ENCODE data around the gene PCDHA8. TPM values are rescaled to one million over a fixed set of nuclear protein-coding genes. Genes with fewer than 3 reads are reported as not detected.
A peak's percentile ranks its signal among the peaks of the same experiment; 100 is the strongest.
"Not testable (repeated sequence)": the region's sequence is repeated elsewhere in the genome, so short reads cannot be mapped to it uniquely, and the experiment has no call there.

Gene PCDHA8
- total and polyA plus RNA-seq, 4 donors = 0.63 to 4.3 (median 1.6) TPM

DNA sequence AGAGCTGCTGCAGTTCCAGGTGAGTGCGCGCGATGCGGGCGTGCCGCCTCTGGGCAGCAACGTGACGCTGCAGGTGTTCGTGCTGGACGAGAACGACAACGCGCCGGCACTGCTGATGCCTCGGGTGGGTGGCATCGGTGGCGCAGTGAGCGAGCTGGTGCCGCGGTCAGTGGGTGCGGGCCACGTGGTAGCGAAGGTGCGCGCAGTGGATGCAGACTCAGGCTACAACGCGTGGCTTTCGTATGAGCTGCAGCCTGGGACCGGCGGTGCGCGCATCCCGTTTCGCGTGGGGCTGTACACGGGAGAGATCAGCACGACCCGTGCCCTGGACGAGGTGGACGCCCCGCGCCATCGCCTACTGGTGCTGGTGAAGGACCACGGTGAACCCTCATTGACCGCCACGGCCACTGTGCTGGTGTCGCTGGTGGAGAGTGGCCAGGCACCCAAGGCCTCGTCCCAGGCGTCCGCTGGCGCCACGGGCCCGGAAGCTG, 38.2 kb upstream of the PCDHA8 start:
- DNase-seq (ENCODE audit: low read depth in 4 of 6, low spot score in 6 of 6) = no peak
- Histone ChIP-seq H3K9me3 (ENCODE audit: control insufficient read depth, insufficient read depth, low read length) (peaks cover 15% of the 10 kb centered on the region), H3K36me3 (ENCODE audit: control insufficient read depth, insufficient read depth, low read length) (peaks cover 8% of the 10 kb centered on the region), H3K27me3 (ENCODE audit: control insufficient read depth, insufficient read depth, low read length) (no peaks in the 10 kb centered on the region), H3K4me1 (ENCODE audit: control insufficient read depth, insufficient read depth, low read length) (no peaks in the 10 kb centered on the region), H3K27ac (ENCODE audit: low read depth, low read length) (no peak overlapping the region), H3K4me3 (ENCODE audit: low read depth, low read length) (no peak overlapping the region)
- 34% methylated on average over 53 of the region's 53 CpGs for WGBS (ENCODE audit: insufficient coverage)

DNA sequence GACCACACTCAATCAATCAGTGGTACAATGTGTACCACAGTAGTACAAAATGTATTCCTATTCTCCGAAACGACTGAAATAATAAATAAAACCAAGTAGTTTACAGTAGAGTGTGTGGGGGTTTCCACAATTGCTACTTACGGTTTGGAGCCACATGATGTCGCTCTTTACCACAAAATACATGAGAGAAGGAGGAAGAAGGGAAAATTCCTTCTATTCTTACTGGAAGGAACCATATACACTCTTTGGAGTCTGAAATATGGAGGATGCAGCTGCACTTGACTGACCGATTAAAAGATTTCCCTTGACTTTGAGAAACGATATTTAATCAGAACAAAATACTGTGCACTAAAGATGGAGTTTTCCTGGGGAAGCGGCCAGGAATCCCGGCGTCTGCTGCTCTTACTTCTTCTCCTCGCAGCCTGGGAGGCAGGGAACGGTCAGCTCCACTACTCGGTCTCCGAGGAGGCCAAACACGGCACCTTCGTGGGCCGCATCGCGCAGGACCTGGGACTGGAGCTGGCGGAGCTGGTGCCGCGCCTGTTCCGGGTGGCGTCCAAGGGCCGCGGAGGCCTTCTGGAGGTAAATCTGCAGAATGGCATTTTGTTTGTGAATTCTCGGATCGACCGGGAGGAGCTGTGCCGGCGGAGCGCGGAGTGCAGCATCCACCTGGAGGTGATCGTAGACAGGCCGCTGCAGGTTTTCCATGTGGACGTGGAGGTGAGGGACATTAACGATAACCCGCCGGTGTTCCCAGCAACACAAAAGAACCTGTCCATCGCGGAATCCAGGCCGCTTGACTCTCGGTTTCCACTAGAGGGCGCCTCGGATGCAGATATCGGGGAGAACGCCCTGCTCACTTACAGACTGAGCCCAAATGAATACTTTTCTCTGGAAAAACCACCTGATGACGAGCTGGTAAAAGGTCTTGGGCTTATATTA, 33.9 kb upstream of the PCDHA8 start, which contains the start of gene PCDHA4:
Gene PCDHA4 (plus strand): TSS at position 235 of the 942 bp plus-strand sequence.
- Histone ChIP-seq H3K27me3 (ENCODE audit: control insufficient read depth, insufficient read depth, low read length) (no peaks in the 10 kb centered on the region), H3K27ac (ENCODE audit: low read depth, low read length) (no peak within 1 kb of the TSS), H3K36me3 (ENCODE audit: control insufficient read depth, insufficient read depth, low read length) (peaks cover 19% of the 10 kb centered on the region), H3K4me3 (ENCODE audit: low read depth, low read length) (no peak within 1 kb of the TSS), H3K9me3 (ENCODE audit: control insufficient read depth, insufficient read depth, low read length) (peaks cover 17% of the 10 kb centered on the region), H3K4me1 (ENCODE audit: control insufficient read depth, insufficient read depth, low read length) (no peaks in the 10 kb centered on the region)
- peak in 2 of 6 donors; percentile 59 to 70 for DNase-seq (ENCODE audit: low read depth in 4 of 6, low spot score in 6 of 6)
- 18% methylated on average over 42 of the region's 47 CpGs for whole genome bisulfite sequencing (ENCODE audit: insufficient coverage)

DNA sequence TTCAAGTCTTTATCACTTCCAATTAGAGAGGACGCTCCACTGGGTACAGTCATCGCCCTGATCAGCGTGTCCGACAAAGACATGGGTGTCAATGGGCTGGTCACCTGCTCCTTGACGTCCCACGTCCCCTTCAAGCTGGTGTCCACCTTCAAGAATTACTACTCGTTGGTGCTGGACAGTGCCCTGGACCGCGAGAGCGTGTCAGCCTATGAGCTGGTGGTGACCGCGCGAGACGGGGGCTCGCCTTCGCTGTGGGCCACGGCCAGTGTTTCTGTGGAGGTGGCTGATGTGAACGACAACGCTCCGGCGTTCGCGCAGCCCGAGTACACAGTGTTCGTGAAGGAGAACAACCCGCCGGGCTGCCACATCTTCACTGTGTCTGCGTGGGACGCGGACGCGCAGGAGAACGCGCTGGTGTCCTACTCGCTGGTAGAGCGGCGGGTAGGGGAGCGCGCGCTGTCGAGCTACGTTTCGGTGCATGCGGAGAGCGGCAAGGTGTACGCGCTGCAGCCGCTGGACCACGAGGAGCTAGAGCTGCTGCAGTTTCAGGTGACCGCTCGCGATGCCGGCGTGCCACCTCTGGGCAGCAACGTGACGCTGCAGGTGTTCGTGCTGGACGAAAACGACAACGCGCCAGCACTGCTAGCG, 32.6 kb upstream of the PCDHA8 start:
- 53% methylated on average over 62 of the region's 62 CpGs for WGBS (ENCODE audit: insufficient coverage)
- DNase-seq (ENCODE audit: low read depth in 4 of 6, low spot score in 6 of 6); H3K27me3 ChIP-seq (ENCODE audit: control insufficient read depth, insufficient read depth, low read length); H3K4me1 ChIP-seq (ENCODE audit: control insufficient read depth, insufficient read depth, low read length); H3K27ac ChIP-seq (ENCODE audit: low read depth, low read length); H3K4me3 ChIP-seq (ENCODE audit: low read depth, low read length): not testable (repeated sequence)
- H3K9me3 ChIP-seq (ENCODE audit: control insufficient read depth, insufficient read depth, low read length) = peaks cover 12% of the 10 kb centered on the region
- peaks cover 11% of the 10 kb centered on the region for H3K36me3 ChIP-seq (ENCODE audit: control insufficient read depth, insufficient read depth, low read length)

DNA sequence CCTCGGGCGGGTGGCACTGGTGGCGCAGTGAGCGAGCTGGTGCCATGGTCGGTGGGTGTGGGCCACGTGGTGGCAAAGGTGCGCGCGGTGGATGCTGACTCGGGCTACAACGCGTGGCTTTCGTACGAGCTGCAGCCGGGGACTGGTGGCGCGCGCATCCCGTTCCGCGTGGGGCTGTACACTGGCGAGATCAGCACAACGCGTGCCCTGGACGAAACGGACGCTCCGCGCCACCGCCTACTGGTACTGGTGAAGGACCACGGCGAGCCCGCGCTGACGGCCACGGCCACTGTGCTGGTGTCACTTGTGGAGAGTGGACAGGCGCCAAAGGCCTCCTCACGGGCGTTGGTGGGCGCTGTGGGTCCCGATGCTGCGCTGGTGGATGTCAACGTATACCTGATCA, 32.1 kb upstream of the PCDHA8 start:
- DNase-seq (ENCODE audit: low read depth in 4 of 6, low spot score in 6 of 6) = no peak
- H3K9me3 ChIP-seq (ENCODE audit: control insufficient read depth, insufficient read depth, low read length) = peaks cover 10% of the 10 kb centered on the region
- no peak overlapping the region for H3K27ac ChIP-seq (ENCODE audit: low read depth, low read length)
- H3K36me3 ChIP-seq (ENCODE audit: control insufficient read depth, insufficient read depth, low read length) = peaks cover 11% of the 10 kb centered on the region
- no peak overlapping the region for H3K4me3 ChIP-seq (ENCODE audit: low read depth, low read length)
- WGBS (ENCODE audit: insufficient coverage) = 60% methylated on average over 43 of the region's 43 CpGs
- H3K4me1 ChIP-seq (ENCODE audit: control insufficient read depth, insufficient read depth, low read length) = no peaks in the 10 kb centered on the region
- H3K27me3 ChIP-seq (ENCODE audit: control insufficient read depth, insufficient read depth, low read length) = no peaks in the 10 kb centered on the region

DNA sequence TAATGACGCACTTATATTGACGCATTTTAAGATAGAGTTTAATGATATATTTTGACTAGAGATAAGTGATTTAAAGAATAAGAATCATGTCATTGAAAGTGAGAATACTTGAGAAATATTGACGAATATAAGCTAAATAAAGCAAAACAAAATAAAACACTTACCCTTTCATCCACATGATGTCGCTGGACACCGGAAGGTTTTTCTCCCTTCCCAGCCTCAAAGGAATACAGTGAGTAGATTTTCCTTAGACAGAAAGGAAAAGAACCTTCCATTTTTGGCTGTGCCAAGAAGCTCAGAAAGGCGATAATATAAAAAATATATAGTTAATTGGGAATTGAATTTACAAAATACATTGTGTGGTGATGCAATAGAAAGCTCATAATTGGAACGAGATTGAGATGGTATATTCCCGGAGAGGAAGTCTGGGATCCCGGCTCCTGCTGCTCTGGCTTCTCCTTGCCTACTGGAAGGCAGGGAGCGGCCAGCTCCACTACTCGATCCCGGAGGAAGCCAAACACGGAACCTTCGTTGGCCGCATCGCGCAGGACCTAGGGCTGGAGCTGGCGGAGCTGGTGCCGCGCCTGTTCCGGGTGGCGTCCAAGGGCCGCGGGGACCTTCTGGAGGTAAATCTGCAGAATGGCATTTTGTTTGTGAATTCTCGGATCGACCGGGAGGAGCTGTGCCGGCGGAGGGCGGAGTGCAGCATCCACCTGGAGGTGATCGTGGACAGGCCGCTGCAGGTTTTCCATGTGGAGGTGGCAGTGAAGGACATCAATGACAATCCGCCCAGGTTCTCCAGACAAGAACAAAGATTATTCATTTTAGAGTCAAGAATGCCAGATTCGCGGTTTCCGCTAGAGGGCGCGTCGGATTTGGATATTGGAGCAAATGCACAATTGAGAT, 19.4 kb upstream of the PCDHA8 start, which contains the start of gene PCDHA5:
Gene PCDHA5 (plus strand): TSS at position 239 of the 906 bp plus-strand sequence.
- Histone ChIP-seq H3K4me3 (ENCODE audit: low read depth, low read length) (no peak within 1 kb of the TSS), H3K27ac (ENCODE audit: low read depth, low read length) (no peak within 1 kb of the TSS), H3K27me3 (ENCODE audit: control insufficient read depth, insufficient read depth, low read length) (no peaks in the 10 kb centered on the region), H3K9me3 (ENCODE audit: control insufficient read depth, insufficient read depth, low read length) (peaks cover 1% of the 10 kb centered on the region), H3K36me3 (ENCODE audit: control insufficient read depth, insufficient read depth, low read length) (peaks cover 6% of the 10 kb centered on the region), H3K4me1 (ENCODE audit: control insufficient read depth, insufficient read depth, low read length) (no peaks in the 10 kb centered on the region)
- 28% methylated on average over 33 of the region's 39 CpGs for WGBS (ENCODE audit: insufficient coverage)
- peak in 2 of 6 donors; percentile 22 to 32 for DNase-seq (ENCODE audit: low read depth in 4 of 6, low spot score in 6 of 6)

DNA sequence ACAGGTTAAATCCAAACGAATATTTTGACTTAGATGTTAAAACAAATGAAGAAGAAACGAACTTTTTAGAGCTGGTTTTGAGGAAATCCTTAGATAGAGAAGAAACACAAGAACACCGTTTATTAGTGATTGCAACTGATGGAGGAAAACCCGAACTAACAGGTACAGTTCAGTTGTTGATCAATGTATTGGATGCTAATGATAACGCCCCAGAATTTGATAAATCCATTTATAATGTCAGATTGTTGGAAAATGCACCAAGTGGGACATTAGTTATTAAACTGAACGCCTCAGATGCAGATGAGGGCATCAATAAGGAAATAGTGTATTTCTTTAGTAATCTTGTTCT, 18.7 kb upstream of the PCDHA8 start:
- no peak for DNase-seq (ENCODE audit: low read depth in 4 of 6, low spot score in 6 of 6)
- WGBS (ENCODE audit: insufficient coverage) = 30% methylated on average over 4 of the region's 6 CpGs
- H3K27ac ChIP-seq (ENCODE audit: low read depth, low read length) = no peak overlapping the region
- H3K4me1 ChIP-seq (ENCODE audit: control insufficient read depth, insufficient read depth, low read length) = no peaks in the 10 kb centered on the region
- no peaks in the 10 kb centered on the region for H3K27me3 ChIP-seq (ENCODE audit: control insufficient read depth, insufficient read depth, low read length)
- H3K9me3 ChIP-seq (ENCODE audit: control insufficient read depth, insufficient read depth, low read length) = peaks cover 3% of the 10 kb centered on the region
- H3K36me3 ChIP-seq (ENCODE audit: control insufficient read depth, insufficient read depth, low read length) = peaks cover 6% of the 10 kb centered on the region
- no peak overlapping the region for H3K4me3 ChIP-seq (ENCODE audit: low read depth, low read length)

DNA sequence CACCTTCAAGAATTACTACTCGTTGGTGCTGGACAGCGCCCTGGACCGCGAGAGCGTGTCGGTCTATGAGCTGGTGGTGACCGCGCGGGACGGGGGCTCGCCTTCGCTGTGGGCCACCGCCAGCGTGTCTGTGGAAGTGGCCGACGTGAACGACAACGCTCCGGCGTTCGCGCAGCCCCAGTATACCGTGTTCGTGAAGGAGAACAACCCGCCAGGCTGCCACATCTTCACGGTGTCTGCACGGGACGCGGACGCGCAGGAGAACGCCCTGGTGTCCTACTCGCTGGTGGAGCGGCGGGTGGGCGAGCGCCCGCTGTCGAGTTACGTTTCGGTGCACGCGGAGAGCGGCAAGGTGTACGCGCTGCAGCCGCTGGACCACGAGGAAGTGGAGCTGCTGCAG, 18.0 kb upstream of the PCDHA8 start:
- H3K27ac ChIP-seq (ENCODE audit: low read depth, low read length); DNase-seq (ENCODE audit: low read depth in 4 of 6, low spot score in 6 of 6); H3K27me3 ChIP-seq (ENCODE audit: control insufficient read depth, insufficient read depth, low read length); H3K9me3 ChIP-seq (ENCODE audit: control insufficient read depth, insufficient read depth, low read length); H3K4me3 ChIP-seq (ENCODE audit: low read depth, low read length); H3K4me1 ChIP-seq (ENCODE audit: control insufficient read depth, insufficient read depth, low read length); H3K36me3 ChIP-seq (ENCODE audit: control insufficient read depth, insufficient read depth, low read length): not testable (repeated sequence)
- 37% methylated on average over 48 of the region's 48 CpGs for WGBS (ENCODE audit: insufficient coverage)

DNA sequence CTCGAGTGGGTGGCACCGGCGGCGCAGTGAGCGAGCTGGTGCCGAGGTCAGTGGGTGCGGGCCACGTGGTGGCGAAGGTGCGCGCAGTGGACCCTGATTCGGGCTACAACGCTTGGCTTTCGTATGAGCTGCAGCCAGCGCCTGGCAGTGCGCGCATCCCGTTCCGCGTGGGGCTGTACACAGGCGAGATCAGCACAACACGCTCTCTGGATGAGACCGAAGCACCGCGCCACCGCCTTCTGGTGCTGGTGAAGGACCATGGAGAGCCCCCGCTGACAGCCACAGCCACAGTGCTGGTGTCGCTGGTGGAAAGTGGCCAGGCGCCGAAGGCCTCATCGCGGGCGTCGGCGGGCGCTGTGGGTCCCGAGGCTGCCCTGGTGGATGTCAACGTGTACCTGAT, 17.5 kb upstream of the PCDHA8 start:
- Histone ChIP-seq H3K9me3 (ENCODE audit: control insufficient read depth, insufficient read depth, low read length) (peaks cover 3% of the 10 kb centered on the region), H3K4me3 (ENCODE audit: low read depth, low read length) (no peak overlapping the region), H3K36me3 (ENCODE audit: control insufficient read depth, insufficient read depth, low read length) (peaks cover 6% of the 10 kb centered on the region), H3K27ac (ENCODE audit: low read depth, low read length) (no peak overlapping the region), H3K27me3 (ENCODE audit: control insufficient read depth, insufficient read depth, low read length) (no peaks in the 10 kb centered on the region), H3K4me1 (ENCODE audit: control insufficient read depth, insufficient read depth, low read length) (no peaks in the 10 kb centered on the region)
- WGBS (ENCODE audit: insufficient coverage) = 49% methylated on average over 38 of the region's 38 CpGs
- DNase-seq (ENCODE audit: low read depth in 4 of 6, low spot score in 6 of 6) = no peak

DNA sequence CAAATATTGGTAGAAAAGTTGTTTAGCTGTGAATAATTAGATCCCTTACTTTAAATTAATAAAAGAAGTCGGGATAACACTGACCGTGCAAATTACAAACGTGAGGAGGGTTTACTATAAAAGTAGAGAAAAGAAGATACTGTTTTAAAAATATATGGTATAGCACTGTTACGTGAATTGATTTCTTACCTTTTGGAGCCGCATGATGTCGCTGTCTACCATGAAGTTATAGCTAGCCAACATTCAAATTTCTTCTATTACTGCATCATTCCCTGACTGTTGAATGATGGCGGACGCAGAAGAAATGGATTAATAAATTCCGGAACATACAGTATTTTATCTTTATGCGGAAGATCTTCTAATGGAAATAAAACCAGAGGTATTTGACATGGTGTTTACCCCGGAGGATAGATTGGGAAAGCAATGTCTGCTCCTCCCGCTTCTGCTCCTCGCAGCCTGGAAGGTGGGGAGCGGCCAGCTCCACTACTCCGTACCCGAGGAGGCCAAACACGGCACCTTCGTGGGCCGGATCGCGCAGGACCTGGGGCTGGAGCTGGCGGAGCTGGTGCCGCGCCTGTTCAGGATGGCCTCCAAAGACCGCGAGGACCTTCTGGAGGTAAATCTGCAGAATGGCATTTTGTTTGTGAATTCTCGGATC, 13.2 kb upstream of the PCDHA8 start, which contains the start of gene PCDHA6:
Gene PCDHA6 (plus strand): TSS at position 257 of the 658 bp plus-strand sequence. CDS start 132 bp downstream, at position 389.
- Histone ChIP-seq H3K36me3 (ENCODE audit: control insufficient read depth, insufficient read depth, low read length) (peaks cover 13% of the 10 kb centered on the region), H3K27me3 (ENCODE audit: control insufficient read depth, insufficient read depth, low read length) (no peaks in the 10 kb centered on the region), H3K27ac (ENCODE audit: low read depth, low read length) (no peak within 1 kb of the TSS), H3K4me1 (ENCODE audit: control insufficient read depth, insufficient read depth, low read length) (no peaks in the 10 kb centered on the region), H3K4me3 (ENCODE audit: low read depth, low read length) (peak within 1 kb of the TSS; percentile 9), H3K9me3 (ENCODE audit: control insufficient read depth, insufficient read depth, low read length) (peaks cover 12% of the 10 kb centered on the region)
- 13% methylated on average over 16 of the region's 27 CpGs for WGBS (ENCODE audit: insufficient coverage)
- DNase-seq (ENCODE audit: low read depth in 4 of 6, low spot score in 6 of 6) = peak in 2 of 6 donors; percentile 31 to 68
